Vagina (tissue), 2 donors: ENCODE results near the gene NFE2L1.
"Not testable (repeated sequence)": the region's sequence is repeated elsewhere in the genome, so short reads cannot be mapped to it uniquely, and the experiment has no call there.

Source experiments
- POLR2A ChIP-seq, 2 donors: fragments of 450-650 bp; IDR thresholded peaks; one replicate each; pipeline ENCODE4 v1.6.1; 2017; ENCODE audit warnings: antibody characterized with exemption in 2 of 2, mild to moderate bottlenecking in 2 of 2, moderate library complexity in 2 of 2
- POLR2AphosphoS5 ChIP-seq, 2 donors: sonication (generic); formaldehyde crosslinking; IDR thresholded peaks; one replicate each; pipeline ENCODE4 v1.9.0; 2017; ENCODE audit warnings: antibody characterized with exemption in 2 of 2, mild to moderate bottlenecking in 2 of 2, low read depth in 1 of 2; ENCODE audit not compliant: insufficient read depth in 1 of 2
- TF ChIP-seq, protein P1 (sequence below), 3 experiments: fragments of 450-650 bp in 2 of 3; fragments of 200-600 bp in 1 of 3; sonication (generic) in 1 of 3; IDR thresholded peaks; one replicate each; pipeline ENCODE4 v1.5.1; 2017 to 2019; ENCODE audit warnings: antibody characterized with exemption in 3 of 3, mild to moderate bottlenecking in 2 of 3, moderate library complexity in 2 of 3

DNA sequence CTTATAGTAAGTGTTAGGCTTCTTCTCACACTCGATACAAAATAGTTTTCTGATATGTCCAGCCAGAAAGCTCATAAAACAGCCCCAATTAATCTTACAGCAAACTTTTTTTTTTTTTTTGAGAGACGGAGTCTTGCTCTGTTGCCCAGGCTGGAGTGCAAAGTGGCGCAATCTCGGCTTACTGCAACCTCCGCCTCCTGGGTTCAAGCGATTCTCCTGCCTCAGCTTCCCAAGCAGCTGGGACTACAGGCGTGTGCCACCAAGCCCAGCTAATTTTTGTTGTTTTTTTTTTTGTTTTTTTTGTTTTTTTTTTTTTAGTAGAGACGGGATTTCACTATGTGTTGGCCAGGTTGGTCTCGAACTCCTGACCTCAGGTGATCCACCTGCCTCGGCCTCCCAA, 29.0 kb downstream of the NFE2L1 start:
- TF ChIP-seq, protein P1, sequence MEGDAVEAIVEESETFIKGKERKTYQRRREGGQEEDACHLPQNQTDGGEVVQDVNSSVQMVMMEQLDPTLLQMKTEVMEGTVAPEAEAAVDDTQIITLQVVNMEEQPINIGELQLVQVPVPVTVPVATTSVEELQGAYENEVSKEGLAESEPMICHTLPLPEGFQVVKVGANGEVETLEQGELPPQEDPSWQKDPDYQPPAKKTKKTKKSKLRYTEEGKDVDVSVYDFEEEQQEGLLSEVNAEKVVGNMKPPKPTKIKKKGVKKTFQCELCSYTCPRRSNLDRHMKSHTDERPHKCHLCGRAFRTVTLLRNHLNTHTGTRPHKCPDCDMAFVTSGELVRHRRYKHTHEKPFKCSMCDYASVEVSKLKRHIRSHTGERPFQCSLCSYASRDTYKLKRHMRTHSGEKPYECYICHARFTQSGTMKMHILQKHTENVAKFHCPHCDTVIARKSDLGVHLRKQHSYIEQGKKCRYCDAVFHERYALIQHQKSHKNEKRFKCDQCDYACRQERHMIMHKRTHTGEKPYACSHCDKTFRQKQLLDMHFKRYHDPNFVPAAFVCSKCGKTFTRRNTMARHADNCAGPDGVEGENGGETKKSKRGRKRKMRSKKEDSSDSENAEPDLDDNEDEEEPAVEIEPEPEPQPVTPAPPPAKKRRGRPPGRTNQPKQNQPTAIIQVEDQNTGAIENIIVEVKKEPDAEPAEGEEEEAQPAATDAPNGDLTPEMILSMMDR (IDR thresholded peaks at IDR 0.05), result not testable (repeated sequence)
- TF ChIP-seq POLR2A (IDR thresholded peaks at IDR 0.05); POLR2AphosphoS5 (IDR thresholded peaks at IDR 0.05; ENCODE audit: insufficient read depth in 1 of 2, low read depth in 1 of 2): not testable (repeated sequence)
